OCI-LY3 (cell line): ENCODE measurements around the gene C20orf96.

ENCODE experiments used
- H2AFZ ChIP-seq: fragments of 200-600, 300-600 bp; shearing (Covaris generic); 2 replicates; pipeline ENCODE4 v1.6.0; 2014; ENCODE audit warnings: antibody characterized with exemption, low read depth, low read length
- H3K27ac ChIP-seq: fragments of 200-600, 300-600 bp; sonication (generic); 2 replicates; pipeline ENCODE4 v1.5.1; 2014; ENCODE audit warnings: mild to moderate bottlenecking, low read length, moderate library complexity, mixed read lengths
- H3K27me3 ChIP-seq: fragments of 200-600, 300-600 bp; sonication (generic); 2 replicates; pipeline ENCODE4 v1.6.1; 2014; ENCODE audit warnings: low read depth, low read length, mixed read lengths
- H3K36me3 ChIP-seq: fragments of 200-600, 300-600 bp; sonication (generic); replicated peaks from 2 replicates; pipeline ENCODE3; 2014; ENCODE audit warnings: low read depth, low read length, mixed read lengths
- H3K4me1 ChIP-seq: fragments of 300-600, 200-600 bp; sonication (generic); 2 replicates; pipeline ENCODE4 v1.6.1; 2014; ENCODE audit warnings: low read length, mixed read lengths
- H3K4me2 ChIP-seq: fragments of 200-600, 300-600 bp; sonication (generic); 2 replicates; pipeline ENCODE4 v1.6.1; 2014; ENCODE audit warnings: low read length, mixed read lengths
- H3K4me3 ChIP-seq: fragments of 300-600, 200-600 bp; sonication (generic); 2 replicates; pipeline ENCODE4 v1.5.1; 2014; ENCODE audit warnings: antibody characterized with exemption, mild to moderate bottlenecking, low read length, moderate library complexity
- H3K79me2 ChIP-seq: fragments of 300-600, 200-600 bp; shearing (Covaris generic); 2 replicates; pipeline ENCODE4 v1.6.1; 2014; ENCODE audit warnings: mild to moderate bottlenecking, low read length, mixed read lengths
- H3K9ac ChIP-seq: fragments of 300-600, 200-600 bp; shearing (Covaris generic); 2 replicates; pipeline ENCODE4 v1.6.0; 2014; ENCODE audit warnings: mild to moderate bottlenecking, low read length, moderate library complexity
- H3K9me3 ChIP-seq: fragments of 200-600, 300-600 bp; shearing (Covaris generic); 2 replicates; pipeline ENCODE4 v1.6.1; 2014; ENCODE audit warnings: low read length, mixed read lengths; ENCODE audit not compliant: insufficient read depth
- H4K20me1 ChIP-seq: fragments of 200-600, 300-600 bp; sonication (generic); 2 replicates; pipeline ENCODE4 v1.6.1; 2016; ENCODE audit warnings: low read length, mixed read lengths; ENCODE audit not compliant: insufficient read depth
- CTCF ChIP-seq: fragments of 200-600, 300-600 bp; sonication (generic); IDR thresholded peaks from 2 replicates; pipeline ENCODE4 v1.5.1; 2014; ENCODE audit warnings: antibody characterized with exemption, low read length, low read depth
- EZH2phosphoT487 ChIP-seq: fragments of 200-600 bp; shearing (Covaris generic); IDR thresholded peaks from 2 replicates; pipeline ENCODE4 v1.6.1; 2018; ENCODE audit warnings: antibody characterized with exemption, mixed run types, low read depth

Gene C20orf96

GRCh38 chr20:272718-273117 lies 17.8 kb downstream of the C20orf96 start:
- Histone ChIP-seq H3K27me3 (no peaks in the 10 kb centered on the region), H3K4me1 (no peaks in the 10 kb centered on the region), H2AFZ (no peak overlapping the region), H3K4me3 (no peak overlapping the region), H3K27ac (no peak overlapping the region), H3K79me2 (no peaks in the 10 kb centered on the region), H3K36me3 (peaks cover 1% of the 10 kb centered on the region), H3K9me3 (no peaks in the 10 kb centered on the region), H3K4me2 (no peak overlapping the region), H3K9ac (no peak overlapping the region), H4K20me1 (no peaks in the 10 kb centered on the region)
- no peak for TF ChIP-seq EZH2phosphoT487
- TF ChIP-seq CTCF, result no peak

GRCh38 chr20:271528-271927 lies 19.0 kb downstream of the C20orf96 start:
- no peak overlapping the region for H3K27ac ChIP-seq
- TF ChIP-seq CTCF, result no peak
- TF ChIP-seq EZH2phosphoT487, result no peak
- H3K4me1 ChIP-seq, result peaks cover 5% of the 10 kb centered on the region
- no peaks in the 10 kb centered on the region for H3K9me3 ChIP-seq
- H3K4me2 ChIP-seq, result no peak overlapping the region
- no peak overlapping the region for H3K9ac ChIP-seq
- no peaks in the 10 kb centered on the region for H3K27me3 ChIP-seq
- no peak overlapping the region for H2AFZ ChIP-seq
- no peaks in the 10 kb centered on the region for H3K36me3 ChIP-seq
- H4K20me1 ChIP-seq, result no peaks in the 10 kb centered on the region
- H3K79me2 ChIP-seq, result no peaks in the 10 kb centered on the region
- H3K4me3 ChIP-seq, result no peak overlapping the region

- no peaks in the 10 kb centered on the region for H3K27me3 ChIP-seq
- H3K9ac ChIP-seq, result no peak overlapping the region
- no peak overlapping the region for H3K4me3 ChIP-seq
- no peak overlapping the region for H3K4me2 ChIP-seq
- no peaks in the 10 kb centered on the region for H4K20me1 ChIP-seq
- H3K79me2 ChIP-seq, result no peaks in the 10 kb centered on the region
- TF ChIP-seq CTCF (no peak), EZH2phosphoT487 (no peak)
- peaks cover 9% of the 10 kb centered on the region for H3K4me1 ChIP-seq
- H3K36me3 ChIP-seq, result no peaks in the 10 kb centered on the region
- H3K9me3 ChIP-seq, result no peaks in the 10 kb centered on the region
- no peak overlapping the region for H2AFZ ChIP-seq
- no peak overlapping the region for H3K27ac ChIP-seq
Measured at GRCh38 chr20:271069-271468, 19.5 kb downstream of the C20orf96 start.

GRCh38 chr20:270517-270916 lies 20.0 kb downstream of the C20orf96 start:
- Histone ChIP-seq H3K4me3 (no peak overlapping the region), H3K79me2 (no peaks in the 10 kb centered on the region), H2AFZ (no peak overlapping the region), H3K36me3 (no peaks in the 10 kb centered on the region), H3K4me1 (peaks cover 9% of the 10 kb centered on the region), H3K9ac (no peak overlapping the region), H3K27ac (no peak overlapping the region), H3K27me3 (no peaks in the 10 kb centered on the region), H3K4me2 (no peak overlapping the region), H4K20me1 (no peaks in the 10 kb centered on the region), H3K9me3 (no peaks in the 10 kb centered on the region)
- no peak for TF ChIP-seq CTCF
